ENCODE measurements around the gene SLC10A4. TPM values are rescaled to one million over a fixed set of nuclear protein-coding genes. Genes with fewer than 3 reads are reported as not detected.

SLC10A4 gene
- total and polyA plus RNA-seq, 2 of the 8 experiments (the other 6 are each of a cell fraction or from before 2014, with no cell fraction given): 4.5 to 5.6 TPM

DNA sequence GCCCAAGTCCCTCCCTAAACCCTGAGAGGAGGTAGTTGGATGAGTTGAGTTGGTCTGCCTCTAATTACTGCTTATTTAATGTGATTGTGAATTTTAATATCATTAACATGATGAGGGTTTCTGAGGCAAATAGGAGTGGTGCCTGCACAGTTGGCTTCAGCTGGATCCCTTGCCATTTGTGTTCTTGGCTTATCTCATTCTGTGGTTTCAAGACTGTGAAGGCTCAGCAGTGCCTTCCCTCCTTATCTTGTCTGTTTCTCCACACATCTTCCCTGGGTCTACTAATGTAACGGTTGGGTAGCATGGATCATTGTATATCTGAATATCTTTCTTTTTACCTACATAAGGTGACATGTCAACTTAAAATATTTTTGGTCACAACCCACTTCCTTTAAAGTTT is 1.6 kb upstream of the SLC10A4 start:
- H4K8ac ChIP-seq (ENCODE audit: extremely low read depth, insufficient read depth, low read length): no peak overlapping the region
- DNase-seq (ENCODE audit: low read depth in 1 of 2, low spot score in 2 of 2) (no peak), FAIRE-seq (no peak)
- H4K91ac ChIP-seq (replicated peaks; ENCODE audit: insufficient read length, low read length): no peak overlapping the region
- H3K4ac ChIP-seq (replicated peaks; ENCODE audit: insufficient read length, low read depth, low read length): no peak overlapping the region
- no peak overlapping the region for H2AK5ac ChIP-seq (ENCODE audit: low read depth, low read length)
- ChIA-PET CTCF (ENCODE audit: partially characterized antibody) (no interaction called here), POLR2A (ENCODE audit: partially characterized antibody) (no interaction called here)
- H2AFZ ChIP-seq (ENCODE audit: low read length): no peak overlapping the region
- H3K79me1 ChIP-seq (ENCODE audit: low read depth, low read length): no peaks in the 10 kb centered on the region
- H3K18ac ChIP-seq (ENCODE audit: extremely low read depth, low read length): no peak overlapping the region
- H3K79me2 ChIP-seq (ENCODE audit: control insufficient read depth in 1 of 2, insufficient read depth in 2 of 2, low read length in 2 of 2): no peaks in the 10 kb centered on the region
- H3K4me3 ChIP-seq (ENCODE audit: extremely low read depth in 1 of 4, insufficient read depth in 2 of 4, low read depth in 3 of 4, low read length in 4 of 4): no peak overlapping the region
- H3K56ac ChIP-seq (replicated peaks; ENCODE audit: insufficient read length, low read depth, low read length): no peak overlapping the region
- 0 out of 2 replicates have a peak overlapping the region, but pooled peaks have one; percentile 29 for H2BK15ac ChIP-seq (ENCODE audit: low read length)
- H3K23ac ChIP-seq (ENCODE audit: insufficient read length): no peak overlapping the region
- H3K9ac ChIP-seq (replicated peaks in 1 of 4; ENCODE audit: extremely low read depth in 1 of 4, low read depth in 3 of 4, low read length in 3 of 4): no peak overlapping the region
- H2BK20ac ChIP-seq (ENCODE audit: low read length): no peak overlapping the region
- no peak overlapping the region for H3K14ac ChIP-seq (ENCODE audit: insufficient read length)
- peaks cover 0 to 5% (median 0%) of the 10 kb centered on the region in 4 experiments; a peak in 1 of 8 replicates for H3K36me3 ChIP-seq (ENCODE audit: control insufficient read depth in 2 of 4, insufficient read depth in 4 of 4, low read length in 3 of 4)
- H2BK12ac ChIP-seq (ENCODE audit: low read depth, low read length): no peak overlapping the region
- peaks cover 4 to 11% (median 6%) of the 10 kb centered on the region in 4 experiments; a peak in 6 of 7 replicates for H3K4me1 ChIP-seq (replicated peaks in 1 of 4; ENCODE audit: control insufficient read depth in 3 of 4, insufficient read depth in 4 of 4, low read length in 3 of 4)
- H3K23me2 ChIP-seq (ENCODE audit: low read depth, low read length): peaks cover 9% of the 10 kb centered on the region; the same call in 1 of the 2 replicates
- H4K5ac ChIP-seq (ENCODE audit: insufficient read length, low read depth, low read length): no peak overlapping the region
- WGBS, 2 experiments (ENCODE audit: extremely low coverage in 1 of 2, insufficient coverage in 1 of 2, insufficient read length in 1 of 2, insufficient replicate concordance in 2 of 2, low coverage in 1 of 2, low lambda C conversion rate in 2 of 2, missing lambda C conversion rate in 1 of 2): 93% methylated on average over 1 of the region's 1 CpG; no CpG with 5 or more reads in 1 of the 2 experiments
- H4K20me1 ChIP-seq (replicated peaks in 1 of 2; ENCODE audit: control insufficient read depth in 1 of 2, insufficient read depth in 2 of 2, low read length in 2 of 2): no peaks in the 10 kb centered on the region
- H2BK5ac ChIP-seq (ENCODE audit: low read depth, low read length): no peak overlapping the region
- no peaks in the 10 kb centered on the region for H3K9me3 ChIP-seq (ENCODE audit: insufficient read depth in 2 of 2, low read depth in 1 of 2, low read length in 1 of 2)
- no peak overlapping the region for H3K27ac ChIP-seq (ENCODE audit: low read depth, low read length)
- no peak overlapping the region for H2BK120ac ChIP-seq (replicated peaks; ENCODE audit: low read depth, low read length)
- peaks cover 18 to 39% (median 35%) of the 10 kb centered on the region in 4 experiments for H3K27me3 ChIP-seq (replicated peaks in 1 of 4; ENCODE audit: control insufficient read depth in 3 of 4, extremely low read depth in 1 of 4, insufficient read depth in 3 of 4, low read length in 3 of 4)
- no peak overlapping the region; a peak in 1 of 4 replicates for H3K4me2 ChIP-seq (ENCODE audit: insufficient read depth in 1 of 2, low read depth in 2 of 2, low read length in 2 of 2)
- no peak for TF ChIP-seq GTF2F1 (IDR thresholded peaks at IDR 0.05; ENCODE audit: borderline replicate concordance, low read depth, low read length)
- no peak for TF ChIP-seq RXRA (IDR thresholded peaks at IDR 0.05; ENCODE audit: insufficient read depth, low read depth, low read length)
- TF ChIP-seq CTBP2 (IDR thresholded peaks at IDR 0.05; ENCODE audit: borderline replicate concordance, insufficient read depth, insufficient read length, low read length): no peak
- no peak for TF ChIP-seq KDM1A (IDR thresholded peaks at IDR 0.05; ENCODE audit: borderline replicate concordance, low read length)
- no peak for TF ChIP-seq JUND (IDR thresholded peaks at IDR 0.05; ENCODE audit: low read length)
- TF ChIP-seq TBP (IDR thresholded peaks at IDR 0.05; ENCODE audit: low read depth, low read length): no peak
- TF ChIP-seq NRF1 (IDR thresholded peaks at IDR 0.05; ENCODE audit: low read depth, low read length): no peak
- no peak for TF ChIP-seq GABPA (IDR thresholded peaks at IDR 0.05; ENCODE audit: borderline replicate concordance, insufficient read depth, low read length)
- TF ChIP-seq CHD1 (IDR thresholded peaks at IDR 0.05; ENCODE audit: low read depth, low read length): no peak
- no peak for TF ChIP-seq RAD21 (IDR thresholded peaks at IDR 0.05 in 1 of 2, conservative IDR thresholded peaks at IDR 0.05 in 1 of 2; ENCODE audit: low read depth in 2 of 2, low read length in 2 of 2)
- TF ChIP-seq POLR2AphosphoS5 (IDR thresholded peaks at IDR 0.05; ENCODE audit: low read depth, low read length): no peak
- no peak for TF ChIP-seq NANOG (IDR thresholded peaks at IDR 0.05; ENCODE audit: insufficient read depth, low read depth, low read length, poor library complexity, severe bottlenecking)
- TF ChIP-seq TAF7 (optimal IDR thresholded peaks at IDR 0.05; ENCODE audit: borderline replicate concordance, low read depth, low read length): no peak
- no peak for TF ChIP-seq SIRT6 (IDR thresholded peaks at IDR 0.05; ENCODE audit: low read length)
